Keratinocyte (primary cell): ENCODE measurements around the gene C10orf90. TPM values are rescaled to one million over a fixed set of nuclear protein-coding genes. Genes with fewer than 3 reads are reported as not detected.

ENCODE experiments used
- DNase-seq: peaks from one replicate; pipeline ENCODE4 v3.0.0-alpha.2; 2011; ENCODE audit warnings: low read depth, missing footprints, low spot score
- FAIRE-seq: peaks from 2 replicates; lab custom pipeline; 2011; peaks lifted over from hg19 to GRCh38; lab: Jason Lieb, UNC
- H2AFZ ChIP-seq: 2 replicates; pipeline ENCODE4 v1.6.0; 2012; ENCODE audit warnings: low read length, control low read depth, inconsistent platforms; ENCODE audit not compliant: control insufficient read depth
- H3K27ac ChIP-seq: 2 replicates; pipeline ENCODE4 v1.5.1; 2011; ENCODE audit warnings: low read length; ENCODE audit not compliant: control insufficient read depth, insufficient read depth
- H3K27me3 ChIP-seq: 3 replicates; pipeline ENCODE4 v1.6.0; 2011; ENCODE audit warnings: low read length; ENCODE audit not compliant: control insufficient read depth, insufficient read depth; ENCODE audit errors: extremely low read depth
- H3K36me3 ChIP-seq, 2 experiments: 2 replicates in 1 of 2; 3 replicates in 1 of 2; pipeline ENCODE4 v1.5.1; 2011; ENCODE audit warnings: low read length in 2 of 2, mild to moderate bottlenecking in 1 of 2; ENCODE audit not compliant: control insufficient read depth in 2 of 2, insufficient read depth in 2 of 2; ENCODE audit errors: extremely low read depth in 1 of 2
- H3K4me1 ChIP-seq: 3 replicates; pipeline ENCODE4 v1.5.1; 2011; ENCODE audit warnings: low read length; ENCODE audit not compliant: control insufficient read depth, insufficient read depth; ENCODE audit errors: extremely low read depth
- H3K4me2 ChIP-seq: 3 replicates; pipeline ENCODE4 v1.6.0; 2011; ENCODE audit warnings: low read depth, low read length; ENCODE audit not compliant: control insufficient read depth, insufficient read depth; ENCODE audit errors: extremely low read depth
- H3K4me3 ChIP-seq, 3 experiments: fragments of 200-600 bp in 1 of 3; sonication (generic) in 1 of 3; 2 replicates in 2 of 3; 3 replicates in 1 of 3; pipeline ENCODE4 v1.5.1; 2011 to 2016; ENCODE audit warnings: low read length in 3 of 3, mild to moderate bottlenecking in 3 of 3, control low read depth in 2 of 3, inconsistent platforms in 1 of 3, low read depth in 1 of 3, mixed read lengths in 1 of 3, mixed run types in 1 of 3, moderate library complexity in 1 of 3; ENCODE audit not compliant: control insufficient read depth in 2 of 3, insufficient read depth in 2 of 3; ENCODE audit errors: extremely low read depth in 1 of 3
- H3K79me2 ChIP-seq: 2 replicates; pipeline ENCODE4 v1.6.0; 2012; ENCODE audit warnings: low read length; ENCODE audit not compliant: control insufficient read depth, insufficient read depth
- H3K9ac ChIP-seq: 3 replicates; pipeline ENCODE4 v1.6.0; 2011; ENCODE audit warnings: low read length; ENCODE audit not compliant: control insufficient read depth, insufficient read depth; ENCODE audit errors: extremely low read depth
- H3K9me1 ChIP-seq: 3 replicates; pipeline ENCODE4 v1.6.0; 2011; ENCODE audit warnings: low read length; ENCODE audit not compliant: control insufficient read depth, insufficient read depth; ENCODE audit errors: extremely low read depth
- H3K9me3 ChIP-seq: 2 replicates; pipeline ENCODE4 v1.5.1; 2012; ENCODE audit warnings: low read depth, low read length; ENCODE audit not compliant: control insufficient read depth
- H4K20me1 ChIP-seq: 3 replicates; pipeline ENCODE4 v1.6.0; 2011; ENCODE audit warnings: low read length; ENCODE audit not compliant: control insufficient read depth, insufficient read depth; ENCODE audit errors: extremely low read depth
- CTCF ChIP-seq, 3 experiments: IDR thresholded peaks in 1 of 3; conservative IDR thresholded peaks in 1 of 3; optimal IDR thresholded peaks in 1 of 3; 2 replicates in 2 of 3; 3 replicates in 1 of 3; pipeline versions ENCODE3 to v1.5.1; 2011; ENCODE audit warnings: low read length in 3 of 3, mild to moderate bottlenecking in 3 of 3, moderate library complexity in 2 of 3, control low read depth in 1 of 3, inconsistent platforms in 1 of 3; ENCODE audit not compliant: insufficient read depth in 2 of 3; ENCODE audit errors: extremely low read depth in 1 of 3
- EZH2 ChIP-seq: IDR thresholded peaks from one replicate; pipeline ENCODE4 v1.6.1; 2012; ENCODE audit warnings: inconsistent platforms, mild to moderate bottlenecking, low read length, moderate library complexity
- dilution Hi-C: fragments of 300-500 bp; cut with MboI; formaldehyde crosslinking; loops from one replicate; pipeline ENCODE4 v1.7.0; 2020; ENCODE audit warnings: low sequenced_read_pairs; ENCODE audit not compliant: extremely low pct_ligation_motif_present
- polyA plus RNA-seq, 5 experiments: library from polyadenylated mRNA; depleted of rRNA in 3 of 5; stranded (reverse) in 3 of 5; stranded (forward) in 1 of 5; unstranded in 1 of 5; fragments of >200 nt; gene quantifications; 1 replicate in 1 of 5; 2 replicates in 3 of 5; 3 replicates in 1 of 5; pipeline versions ENCODE4 v1.2.1 to v1.2.3, GENCODE V29; 2011 to 2012; ENCODE audit warnings: missing spikeins in 2 of 5, low read depth in 1 of 5, low replicate concordance in 1 of 5

The C10orf90 gene
- polyA plus RNA-seq, 1 donor (not counting 4 experiments of a cell fraction or from before 2014, with no cell fraction given), result not detected

GRCh38 chr10:126659750-126660149, 10.7 kb downstream of the C10orf90 start:
- Histone ChIP-seq H3K27ac (no peak overlapping the region), H4K20me1 (no peaks in the 10 kb centered on the region), H3K4me3 (no peak overlapping the region), H3K9me3 (no peaks in the 10 kb centered on the region), H3K9me1 (no peaks in the 10 kb centered on the region), H3K4me1 (no peaks in the 10 kb centered on the region), H3K79me2 (no peaks in the 10 kb centered on the region), H3K9ac (no peak overlapping the region), H2AFZ (no peak overlapping the region), H3K27me3 (no peaks in the 10 kb centered on the region), H3K4me2 (no peak overlapping the region), H3K36me3 (no peaks in the 10 kb centered on the region)
- DNase-seq (no peak), FAIRE-seq (no peak)
- no peak for TF ChIP-seq EZH2
- dilution Hi-C loops, result no loop called here

- dilution Hi-C loops, result no loop called here
- Histone ChIP-seq H3K9me3 (no peaks in the 10 kb centered on the region), H3K79me2 (no peaks in the 10 kb centered on the region), H3K36me3 (no peaks in the 10 kb centered on the region), H3K27me3 (no peaks in the 10 kb centered on the region), H3K9ac (no peak overlapping the region), H3K27ac (no peak overlapping the region), H3K9me1 (no peaks in the 10 kb centered on the region), H2AFZ (no peak overlapping the region), H3K4me1 (no peaks in the 10 kb centered on the region), H4K20me1 (no peaks in the 10 kb centered on the region), H3K4me3 (no peak overlapping the region), H3K4me2 (no peak overlapping the region)
- DNase-seq, result no peak
- TF ChIP-seq CTCF (optimal IDR thresholded peaks at IDR 0.05 in 1 of 3, IDR thresholded peaks at IDR 0.05 in 1 of 3, conservative IDR thresholded peaks at IDR 0.05 in 1 of 3; ENCODE audit: extremely low read depth in 1 of 3, insufficient read depth in 2 of 3, low read length in 3 of 3), result no peak
- TF ChIP-seq EZH2, result no peak
- FAIRE-seq, result no peak
Measured at GRCh38 chr10:126658928-126659327, 11.6 kb downstream of the C10orf90 start.

GRCh38 chr10:126654579-126654978, 15.9 kb downstream of the C10orf90 start:
- dilution Hi-C loops, result no loop called here
- TF ChIP-seq EZH2 (no peak), CTCF (optimal IDR thresholded peaks at IDR 0.05 in 1 of 3, IDR thresholded peaks at IDR 0.05 in 1 of 3, conservative IDR thresholded peaks at IDR 0.05 in 1 of 3; ENCODE audit: extremely low read depth in 1 of 3, insufficient read depth in 2 of 3, low read length in 3 of 3) (no peak)
- H3K9me1 ChIP-seq, result no peaks in the 10 kb centered on the region
- H3K79me2 ChIP-seq, result no peaks in the 10 kb centered on the region
- H3K27ac ChIP-seq, result no peak overlapping the region
- H4K20me1 ChIP-seq, result no peaks in the 10 kb centered on the region
- H3K4me2 ChIP-seq, result no peak overlapping the region
- no peak overlapping the region for H3K4me3 ChIP-seq
- no peak for DNase-seq
- FAIRE-seq, result no peak
- H2AFZ ChIP-seq, result no peak overlapping the region
- H3K9me3 ChIP-seq, result no peaks in the 10 kb centered on the region
- H3K4me1 ChIP-seq, result no peaks in the 10 kb centered on the region
- no peaks in the 10 kb centered on the region for H3K36me3 ChIP-seq
- no peaks in the 10 kb centered on the region for H3K27me3 ChIP-seq
- no peak overlapping the region for H3K9ac ChIP-seq
